K562 (cell line): ENCODE measurements around the gene USP37. TPM values are rescaled to one million over a fixed set of nuclear protein-coding genes. Genes with fewer than 3 reads are reported as not detected.
A peak's percentile ranks its signal among the peaks of the same experiment; 100 is the strongest.

Source experiments
- ATAC-seq: fragments of 200-7000 bp; cut with Tn5 transposase; 3 replicates; pipeline ENCODE4 v1.9.1; 2020; ENCODE audit warnings: moderate library complexity
- BruUV-seq: library from RNA; stranded (reverse); fragments of 400-500 nt; replicated peaks from 2 replicates; lab custom pipeline; 2021; lab: Mats Ljungman, UMichigan
- CTCF ChIA-PET: fragments of 300-600 bp; formaldehyde crosslinking; extraction: SDS; loops from one replicate; lab custom pipeline; 2021; ENCODE audit warnings: low intra/inter-chr PET ratio; lab: Yijun Ruan, JAX
- POLR2A ChIA-PET: fragments of 300-600, 350-650 bp; sonication (Branson Sonifier 250); formaldehyde crosslinking; extraction: SDS; loops from one replicate; lab custom pipeline; 2021; ENCODE audit warnings: antibody characterized with exemption, inconsistent platforms; lab: Yijun Ruan, JAX
- DNase-seq, 4 experiments: peaks; one replicate each; pipeline versions ENCODE4 v3.0.0 to v3.0.0-alpha.2; 2011 to 2018; ENCODE audit warnings: low spot score in 3 of 4, mixed read lengths in 3 of 4; ENCODE audit errors: extremely low read depth in 1 of 4
- FAIRE-seq: peaks from 2 replicates; lab custom pipeline; 2011; peaks lifted over from hg19 to GRCh38; lab: Jason Lieb, UNC
- H2AFZ ChIP-seq: 2 replicates; pipeline ENCODE4 v1.6.0; 2011; ENCODE audit warnings: low read depth, low read length, control low read depth, inconsistent platforms
- H3K27ac ChIP-seq: fragments of 200-600 bp; 3 replicates; pipeline ENCODE4 v1.8.0; 2011; ENCODE audit warnings: low read depth, mild to moderate bottlenecking, control low read depth, inconsistent platforms, low read length, moderate library complexity, mixed read lengths; ENCODE audit errors: extremely low read depth
- H3K27me3 ChIP-seq, 2 experiments: fragments of 300-600 bp in 1 of 2; 2 replicates in 1 of 2; 3 replicates in 1 of 2; pipeline versions ENCODE4 v1.6.0 to v1.8.0; 2011; ENCODE audit warnings: inconsistent platforms in 2 of 2, low read length in 2 of 2, mild to moderate bottlenecking in 1 of 2, mixed read lengths in 1 of 2, moderate library complexity in 1 of 2; ENCODE audit not compliant: control insufficient read depth in 2 of 2, insufficient read depth in 2 of 2
- H3K36me3 ChIP-seq: fragments of 300-600 bp; 3 replicates; pipeline ENCODE4 v1.8.0; 2011; ENCODE audit warnings: mild to moderate bottlenecking, low read length, inconsistent platforms; ENCODE audit not compliant: control insufficient read depth, insufficient read depth
- H3K4me1 ChIP-seq, 2 experiments: fragments of 200-600 bp in 1 of 2; replicated peaks in 1 of 2; 2 replicates in 1 of 2; 3 replicates in 1 of 2; pipeline versions ENCODE4 v1.5.1 to v1.8.0; 2011; ENCODE audit warnings: inconsistent platforms in 2 of 2, low read length in 2 of 2, mild to moderate bottlenecking in 1 of 2, mixed read lengths in 1 of 2, moderate library complexity in 1 of 2; ENCODE audit not compliant: control insufficient read depth in 2 of 2, insufficient read depth in 2 of 2
- H3K4me2 ChIP-seq: 2 replicates; pipeline ENCODE4 v1.6.1; 2011; ENCODE audit warnings: low read length, control low read depth, inconsistent platforms, mixed read lengths; ENCODE audit not compliant: insufficient read depth
- H3K4me3 ChIP-seq: fragments of 200-600 bp; sonication (generic), shearing (Covaris generic); 2 replicates; pipeline ENCODE4 v1.5.1; 2016; ENCODE audit warnings: control low read depth, inconsistent platforms
- H3K79me2 ChIP-seq: fragments of 200-600 bp; 3 replicates; pipeline ENCODE4 v1.8.0; 2011; ENCODE audit warnings: low read length, inconsistent platforms; ENCODE audit not compliant: control insufficient read depth, insufficient read depth
- H3K9ac ChIP-seq, 2 experiments: 2 replicates each; pipeline versions ENCODE4 v1.6.0 to v1.6.1; 2011; ENCODE audit warnings: low read depth in 2 of 2, low read length in 2 of 2, control low read depth in 1 of 2, inconsistent platforms in 1 of 2, mild to moderate bottlenecking in 1 of 2, mixed read lengths in 1 of 2; ENCODE audit not compliant: insufficient read depth in 1 of 2
- H3K9me1 ChIP-seq: one replicate; pipeline ENCODE4 v1.6.0; 2011; ENCODE audit warnings: inconsistent platforms, mild to moderate bottlenecking, low read length, moderate library complexity; ENCODE audit not compliant: control insufficient read depth, insufficient read depth
- H3K9me3 ChIP-seq: replicated peaks from 2 replicates; pipeline ENCODE4 v1.5.1; 2011; ENCODE audit warnings: low read depth, low read length, inconsistent platforms; ENCODE audit not compliant: control insufficient read depth, insufficient read depth
- H4K20me1 ChIP-seq: replicated peaks from 2 replicates; pipeline ENCODE4 v1.6.1; 2011; ENCODE audit warnings: low read length, inconsistent platforms, mixed read lengths; ENCODE audit not compliant: control insufficient read depth, insufficient read depth
- CREM ChIP-seq: IDR thresholded peaks from 2 replicates; pipeline ENCODE4 v1.6.1; 2014; ENCODE audit warnings: antibody characterized with exemption, low read depth
- ELF1 ChIP-seq: fragments of 200-800 bp; sonication (Bioruptor generic); IDR thresholded peaks from 2 replicates; pipeline ENCODE4 v1.6.1; 2016; ENCODE audit warnings: missing genetic modification characterization, missing compliant biosample characterization
- ELF4 ChIP-seq: fragments of 450-650 bp; formaldehyde crosslinking; IDR thresholded peaks from 2 replicates; pipeline ENCODE4 v1.4.0; 2022; ENCODE audit warnings: missing genetic modification characterization
- HMGN3 ChIP-seq: IDR thresholded peaks from 2 replicates; pipeline ENCODE4 v1.6.1; 2011; ENCODE audit warnings: borderline replicate concordance, low read depth, mild to moderate bottlenecking, mixed read lengths, low read length; ENCODE audit not compliant: insufficient read length; ENCODE audit errors: extremely low read depth
- LCOR ChIP-seq: sonication (generic); formaldehyde crosslinking; IDR thresholded peaks from 2 replicates; pipeline ENCODE4 v1.8.0; 2022; ENCODE audit warnings: mild to moderate bottlenecking, missing genetic modification reagents
- MAFF ChIP-seq: IDR thresholded peaks from 2 replicates; pipeline ENCODE4 v1.6.1; 2012; ENCODE audit warnings: low read length, improper control_type of control experiment
- MYNN ChIP-seq, 2 experiments: sonication (generic); formaldehyde crosslinking in 1 of 2; IDR thresholded peaks; 2 replicates each; pipeline versions ENCODE4 v1.5.0 to v1.6.1; 2016 to 2020; ENCODE audit warnings: antibody characterized with exemption in 1 of 2, missing genetic modification reagents in 1 of 2
- NFYB ChIP-seq: IDR thresholded peaks from 2 replicates; pipeline ENCODE4 v1.6.1; 2011; ENCODE audit warnings: mild to moderate bottlenecking, moderate library complexity; ENCODE audit not compliant: insufficient read length; ENCODE audit errors: extremely low read depth
- POLR2B ChIP-seq: fragments of 450-650 bp; IDR thresholded peaks from 2 replicates; pipeline ENCODE4 v1.6.1; 2018; ENCODE audit warnings: low read depth; ENCODE audit not compliant: partially characterized antibody
- POLR2G ChIP-seq: fragments of 200-400 bp; formaldehyde crosslinking; IDR thresholded peaks from 2 replicates; pipeline ENCODE4 v1.6.1; 2017; ENCODE audit warnings: low read depth, mild to moderate bottlenecking, antibody characterized with exemption, low read length, moderate library complexity
- POLR3G ChIP-seq: IDR thresholded peaks from 2 replicates; pipeline ENCODE4 v1.6.1; 2011; ENCODE audit not compliant: insufficient read length, insufficient replicate concordance; ENCODE audit errors: extremely low read depth
- PTBP1 ChIP-seq: fragments of 200-400 bp; formaldehyde crosslinking; IDR thresholded peaks from 2 replicates; pipeline ENCODE4 v1.6.1; 2017; ENCODE audit warnings: low read depth, low read length
- TSC22D4 ChIP-seq: fragments of 450-650 bp; IDR thresholded peaks from 2 replicates; pipeline ENCODE4 v1.6.1; 2016; ENCODE audit warnings: missing genetic modification characterization, missing biosample characterization, control low read depth
- ZNF253 ChIP-seq: fragments of 250-450 bp; sonication (Bioruptor Pico); conservative IDR thresholded peaks from 2 replicates; pipeline ENCODE4 v1.6.1; 2021; ENCODE audit warnings: mild to moderate bottlenecking
- WGBS: fragments of 100-300 bp; shearing (Covaris generic); methylation state at CpG from one replicate; pipeline ENCODE4 v1.1.6; 2016; ENCODE audit warnings: low coverage, mixed read lengths; ENCODE audit not compliant: insufficient coverage; ENCODE audit errors: missing lambda C conversion rate; 5-methylcytosine and 5-hydroxymethylcytosine counted together
- in situ Hi-C: fragments of 300-500 bp; cut with MboI; formaldehyde crosslinking; loops from 4 replicates; pipeline ENCODE4 v1.15.0; 2018; ENCODE audit warnings: inconsistent platforms, mixed read lengths
- intact Hi-C: fragments of 100-400 bp; cut with micrococcal nuclease; formaldehyde crosslinking; loops from 2 replicates; pipeline ENCODE4 v1.14.2; 2022
- polyA plus RNA-seq, 8 experiments: library from polyadenylated mRNA; depleted of rRNA in 4 of 8; stranded (reverse) in 5 of 8; unstranded in 3 of 8; fragments of >200 nt; fragmentation: Nextera tagmentation in 2 of 8; fragmentation: Illumina TruSeq in 1 of 8; extraction: Ambion mirVana in 2 of 8; extraction: Trizol in 1 of 8; gene quantifications; 2 replicates each; pipeline versions ENCODE4 v1.2.1 to v1.2.3, GENCODE V29; 2011 to 2014; ENCODE audit warnings: inconsistent platforms in 1 of 8, missing spikeins in 1 of 8
- total RNA-seq, 7 experiments: library from RNA; depleted of rRNA in 6 of 7; stranded (reverse); fragments of >200 nt in 6 of 7; fragmentation: Illumina TruSeq in 2 of 7; extraction: Trizol in 2 of 7; gene quantifications; 2 replicates each; pipeline versions ENCODE4 v1.2.1 to v1.2.3, GENCODE V29; 2011 to 2021; ENCODE audit warnings: low replicate concordance in 1 of 7
- TF ChIP-seq, protein P1 (sequence below): sonication (generic); formaldehyde crosslinking; IDR thresholded peaks from 2 replicates; pipeline ENCODE4 v1.8.0; 2022; ENCODE audit warnings: mild to moderate bottlenecking, missing genetic modification reagents
- TF ChIP-seq, protein P2 (sequence below): IDR thresholded peaks from 2 replicates; pipeline ENCODE4 v1.6.1; 2016; ENCODE audit warnings: missing genetic modification characterization, missing compliant biosample characterization
- TF ChIP-seq, protein P3 (sequence below), 2 experiments: fragments of 450-650 bp in 1 of 2; sonication (generic) in 1 of 2; formaldehyde crosslinking; conservative IDR thresholded peaks; 2 replicates each; pipeline versions ENCODE4 v1.4.0 to v1.8.1; 2020 to 2022; ENCODE audit warnings: mild to moderate bottlenecking in 1 of 2, missing genetic modification reagents in 1 of 2

Gene USP37
- total and polyA plus RNA-seq, 9 of the 15 experiments (the other 6 are each of a cell fraction or from before 2014, with no cell fraction given), result 2.0 to 14.2 (median 8.5) TPM

DNA sequence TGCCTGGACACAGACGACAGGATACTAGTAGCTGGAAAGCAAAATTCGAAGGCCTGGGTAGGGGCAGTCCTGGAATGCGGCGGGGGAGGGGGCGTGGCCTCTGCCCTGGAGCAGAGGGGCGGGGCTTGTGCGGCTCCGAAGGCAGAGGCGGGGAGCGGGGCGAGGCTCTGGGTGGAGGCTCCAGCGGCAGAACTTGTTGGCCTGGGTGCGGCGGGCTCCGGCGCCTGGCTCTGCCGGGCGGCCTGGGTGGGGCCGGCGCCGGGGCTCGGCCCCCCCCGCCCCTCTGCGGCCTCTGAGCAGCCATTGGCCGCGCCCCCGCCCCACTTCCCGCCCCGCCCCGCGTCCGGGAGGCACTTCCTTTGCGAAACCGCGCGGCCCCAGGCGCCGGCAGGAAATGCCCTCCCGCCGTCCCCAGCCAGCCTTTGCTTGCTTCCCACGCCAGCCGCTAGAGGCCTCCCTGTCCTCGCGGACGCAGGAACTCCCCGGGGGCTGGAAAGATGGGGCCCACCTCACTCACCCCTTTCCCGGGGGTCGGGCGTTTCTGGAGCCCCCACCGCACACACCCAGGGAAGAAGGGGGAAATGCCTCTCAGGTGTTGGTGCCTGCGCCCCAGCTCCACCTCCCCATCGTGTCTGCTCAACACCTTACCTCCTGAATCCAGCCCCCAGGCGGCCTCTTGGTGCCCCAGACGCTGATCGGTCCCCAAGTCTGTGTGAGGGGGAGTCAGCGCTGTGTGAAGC is 161.8 kb downstream of the USP37 start (continued):
- 0 out of 2 replicates have a peak, but pooled peaks have one; percentile 39 for TF ChIP-seq ZNF253 (CRISPR knock-in tag)

DNA sequence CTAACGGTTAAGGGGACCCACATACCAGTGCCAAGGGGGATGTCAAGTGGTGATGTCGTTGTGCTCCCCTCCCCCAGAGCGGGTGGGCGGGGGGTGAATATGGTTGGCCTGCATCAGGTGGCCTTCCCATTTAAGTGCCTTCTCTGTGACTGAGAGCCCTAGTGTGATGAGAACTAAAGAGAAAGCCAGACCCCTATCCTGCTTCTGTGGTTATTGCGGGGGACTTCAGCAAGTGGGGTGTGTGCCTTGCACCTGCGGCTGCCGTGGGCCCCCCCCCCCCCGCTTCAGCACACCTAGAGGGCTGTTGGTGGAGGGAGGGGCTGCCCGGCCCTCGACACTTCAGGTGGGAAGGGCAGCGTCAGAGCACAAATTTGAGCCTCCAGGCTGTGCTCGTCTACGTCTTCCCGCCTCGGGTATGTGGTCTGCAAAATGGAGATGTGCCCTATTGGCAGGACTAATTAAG is 162.4 kb downstream of the USP37 start:
- Histone ChIP-seq H3K4me3 (peak overlapping the region; percentile 28), H3K9me3 (no peaks in the 10 kb centered on the region), H3K4me1 (peaks cover 29 to 73% of the 10 kb centered on the region in 2 experiments; a peak in 4 of 5 replicates), H3K79me2 (peaks cover 16% of the 10 kb centered on the region), H3K9ac (peak overlapping the region; percentile 27 to 88), H3K27ac (peak overlapping the region; percentile 78), H3K9me1 (no peaks in the 10 kb centered on the region), H4K20me1 (no peaks in the 10 kb centered on the region), H3K27me3 (no peaks in the 10 kb centered on the region), H3K4me2 (peak overlapping the region; percentile 80), H2AFZ (peak overlapping the region; percentile 76), H3K36me3 (peaks cover 46% of the 10 kb centered on the region; the same call in 2 of the 3 replicates)
- WGBS, result 1% methylated on average over 11 of the region's 15 CpGs
- DNase-seq (peak in 1 of 4 experiments; percentile 34), FAIRE-seq (peak; percentile 69), ATAC-seq (peak; percentile 15)
- POLR2A ChIA-PET, result interaction anchor here (0.6 to 0.9 kb wide), 2 partner anchors 11 to 98 kb away, joined by 3 read pairs; no protein-coding TSS in a partner anchor
- CTCF ChIA-PET, result interaction anchor here (1.1 kb wide), 1 partner anchor 60 kb away, joined by 8 read pairs; no protein-coding TSS in a partner anchor
- in situ Hi-C loops, result no loop called here
- no TSS peak for BruUV-seq
- intact Hi-C loops, result loop anchor here (1.0 to 10.0 kb wide), 4 partner anchors 8 to 239 kb away; no protein-coding TSS in a partner anchor
- TF ChIP-seq NFYB (no peak), TSC22D4 (no peak), ELF1 (tag) (0 out of 2 replicates have a peak, but pooled peaks have one; percentile 7), LCOR (CRISPR knock-in tag) (no peak), PTBP1 (no peak), HMGN3 (no peak), POLR3G (no peak), CREM (peak; percentile 5; the same call in 1 of the 2 replicates), POLR2G (peak; percentile 12; the same call in 1 of the 2 replicates), MYNN (IDR thresholded peaks at IDR 0.05) (peak; percentile 34; the same call in 1 of the 2 replicates), MYNN (CRISPR knock-in tag; IDR thresholded peaks at IDR 0.05) (no peak), ELF4 (CRISPR knock-in tag) (0 out of 2 replicates have a peak, but pooled peaks have one; percentile 42), MAFF (no peak), POLR2B (peak; percentile 63)
- TF ChIP-seq, protein P1, sequence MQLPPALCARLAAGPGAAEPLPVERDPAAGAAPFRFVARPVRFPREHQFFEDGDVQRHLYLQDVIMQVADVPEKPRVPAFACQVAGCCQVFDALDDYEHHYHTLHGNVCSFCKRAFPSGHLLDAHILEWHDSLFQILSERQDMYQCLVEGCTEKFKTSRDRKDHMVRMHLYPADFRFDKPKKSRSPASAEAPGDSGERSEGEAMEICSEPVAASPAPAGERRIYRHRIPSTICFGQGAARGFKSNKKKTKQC, result no peak
- TF ChIP-seq, protein P2, sequence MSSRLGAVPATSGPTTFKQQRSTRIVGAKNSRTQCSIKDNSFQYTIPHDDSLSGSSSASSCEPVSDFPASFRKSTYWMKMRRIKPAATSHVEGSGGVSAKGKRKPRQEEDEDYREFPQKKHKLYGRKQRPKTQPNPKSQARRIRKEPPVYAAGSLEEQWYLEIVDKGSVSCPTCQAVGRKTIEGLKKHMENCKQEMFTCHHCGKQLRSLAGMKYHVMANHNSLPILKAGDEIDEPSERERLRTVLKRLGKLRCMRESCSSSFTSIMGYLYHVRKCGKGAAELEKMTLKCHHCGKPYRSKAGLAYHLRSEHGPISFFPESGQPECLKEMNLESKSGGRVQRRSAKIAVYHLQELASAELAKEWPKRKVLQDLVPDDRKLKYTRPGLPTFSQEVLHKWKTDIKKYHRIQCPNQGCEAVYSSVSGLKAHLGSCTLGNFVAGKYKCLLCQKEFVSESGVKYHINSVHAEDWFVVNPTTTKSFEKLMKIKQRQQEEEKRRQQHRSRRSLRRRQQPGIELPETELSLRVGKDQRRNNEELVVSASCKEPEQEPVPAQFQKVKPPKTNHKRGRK (tag), result no peak
- TF ChIP-seq, protein P3, sequence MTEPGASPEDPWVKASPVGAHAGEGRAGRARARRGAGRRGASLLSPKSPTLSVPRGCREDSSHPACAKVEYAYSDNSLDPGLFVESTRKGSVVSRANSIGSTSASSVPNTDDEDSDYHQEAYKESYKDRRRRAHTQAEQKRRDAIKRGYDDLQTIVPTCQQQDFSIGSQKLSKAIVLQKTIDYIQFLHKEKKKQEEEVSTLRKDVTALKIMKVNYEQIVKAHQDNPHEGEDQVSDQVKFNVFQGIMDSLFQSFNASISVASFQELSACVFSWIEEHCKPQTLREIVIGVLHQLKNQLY (CRISPR knock-in tag; conservative IDR thresholded peaks at IDR 0.05), result no peak
